ENCODE data around the gene OR52N1.

The OR52N1 gene

DNA sequence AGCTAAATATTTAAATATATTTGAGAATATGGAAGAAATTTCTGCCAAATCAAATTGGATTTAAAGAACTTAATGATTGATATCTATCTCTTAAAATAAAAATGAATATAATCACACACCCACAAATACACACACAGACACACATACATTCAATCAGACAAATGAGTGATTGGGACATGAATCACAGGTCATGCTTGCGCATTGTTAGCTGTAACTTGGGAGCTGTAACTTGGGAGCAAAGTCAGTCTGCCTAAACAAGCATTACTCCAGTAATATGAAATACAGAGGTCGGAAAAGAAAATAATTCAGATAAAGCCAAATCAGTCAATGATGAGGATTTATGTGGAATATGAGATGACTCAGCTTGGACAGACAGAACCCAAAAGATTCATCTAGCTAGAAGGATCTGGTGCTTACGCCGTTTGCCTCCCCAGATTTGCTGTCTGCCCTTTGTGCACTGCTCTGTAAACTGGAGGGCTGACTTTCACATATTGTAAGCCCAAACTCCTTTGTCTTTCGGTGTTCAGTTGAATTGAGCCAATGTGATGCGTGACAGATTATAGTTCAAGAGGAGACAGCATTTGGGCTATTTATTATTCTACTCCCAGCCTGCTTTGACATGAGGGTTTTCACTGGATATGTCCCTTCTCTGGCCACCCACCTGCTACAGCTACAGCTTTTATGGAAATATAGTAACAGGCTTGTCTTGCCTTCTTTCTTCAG is 53.2 kb downstream of the OR52N1 start:
- Histone ChIP-seq H2AFZ (no peak overlapping the region), H3K9me3 (ENCODE audit: control insufficient read depth, low read length) (no peaks in the 10 kb centered on the region), H3K79me2 (no peaks in the 10 kb centered on the region), H3K4me1 (no peaks in the 10 kb centered on the region), H3K27me3 (ENCODE audit: control insufficient read depth, insufficient read depth, low read length) (no peaks in the 10 kb centered on the region), H3K9ac (no peak overlapping the region), H3K4me2 (ENCODE audit: low read length) (no peak overlapping the region), H3K36me3 (ENCODE audit: control insufficient read depth, insufficient read depth, low read length) (no peaks in the 10 kb centered on the region), H3K27ac (no peak overlapping the region), H3K4me3 (ENCODE audit: low read depth, low read length) (no peak overlapping the region)
- TF ChIP-seq, protein P1, sequence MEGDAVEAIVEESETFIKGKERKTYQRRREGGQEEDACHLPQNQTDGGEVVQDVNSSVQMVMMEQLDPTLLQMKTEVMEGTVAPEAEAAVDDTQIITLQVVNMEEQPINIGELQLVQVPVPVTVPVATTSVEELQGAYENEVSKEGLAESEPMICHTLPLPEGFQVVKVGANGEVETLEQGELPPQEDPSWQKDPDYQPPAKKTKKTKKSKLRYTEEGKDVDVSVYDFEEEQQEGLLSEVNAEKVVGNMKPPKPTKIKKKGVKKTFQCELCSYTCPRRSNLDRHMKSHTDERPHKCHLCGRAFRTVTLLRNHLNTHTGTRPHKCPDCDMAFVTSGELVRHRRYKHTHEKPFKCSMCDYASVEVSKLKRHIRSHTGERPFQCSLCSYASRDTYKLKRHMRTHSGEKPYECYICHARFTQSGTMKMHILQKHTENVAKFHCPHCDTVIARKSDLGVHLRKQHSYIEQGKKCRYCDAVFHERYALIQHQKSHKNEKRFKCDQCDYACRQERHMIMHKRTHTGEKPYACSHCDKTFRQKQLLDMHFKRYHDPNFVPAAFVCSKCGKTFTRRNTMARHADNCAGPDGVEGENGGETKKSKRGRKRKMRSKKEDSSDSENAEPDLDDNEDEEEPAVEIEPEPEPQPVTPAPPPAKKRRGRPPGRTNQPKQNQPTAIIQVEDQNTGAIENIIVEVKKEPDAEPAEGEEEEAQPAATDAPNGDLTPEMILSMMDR (IDR thresholded peaks at IDR 0.05) = no peak

DNA sequence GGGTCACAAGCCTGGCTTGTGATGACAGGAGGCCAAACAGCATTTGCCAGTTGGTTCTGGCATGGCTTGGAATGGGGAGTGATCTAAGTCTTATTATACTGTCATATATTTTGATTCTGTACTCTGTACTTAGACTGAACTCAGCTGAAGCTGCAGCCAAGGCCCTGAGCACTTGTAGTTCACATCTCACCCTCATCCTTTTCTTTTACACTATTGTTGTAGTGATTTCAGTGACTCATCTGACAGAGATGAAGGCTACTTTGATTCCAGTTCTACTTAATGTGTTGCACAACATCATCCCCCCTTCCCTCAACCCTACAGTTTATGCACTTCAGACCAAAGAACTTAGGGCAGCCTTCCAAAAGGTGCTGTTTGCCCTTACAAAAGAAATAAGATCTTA is 54.0 kb downstream of the OR52N1 start:
- no peak overlapping the region for H2AFZ ChIP-seq
- H3K79me2 ChIP-seq = no peaks in the 10 kb centered on the region
- no peaks in the 10 kb centered on the region for H3K36me3 ChIP-seq (ENCODE audit: control insufficient read depth, insufficient read depth, low read length)
- H3K4me3 ChIP-seq (ENCODE audit: low read depth, low read length) = no peak overlapping the region
- no peaks in the 10 kb centered on the region for H3K27me3 ChIP-seq (ENCODE audit: control insufficient read depth, insufficient read depth, low read length)
- H3K4me1 ChIP-seq = no peaks in the 10 kb centered on the region
- no peak overlapping the region for H3K9ac ChIP-seq
- no peak overlapping the region for H3K27ac ChIP-seq
- no peaks in the 10 kb centered on the region for H3K9me3 ChIP-seq (ENCODE audit: control insufficient read depth, low read length)
- no peak overlapping the region for H3K4me2 ChIP-seq (ENCODE audit: low read length)
- TF ChIP-seq, protein P1 (IDR thresholded peaks at IDR 0.05) = no peak
